Stimulated activated CD8-positive, alpha-beta memory T cell treated with anti-CD3 and anti-CD28 coated beads, Interleukin-7, amount 100 ng/mL, for 24 hours (primary cell): ENCODE measurements around the gene LTBP1.
"Not testable (repeated sequence)": the region's sequence is repeated elsewhere in the genome, so short reads cannot be mapped to it uniquely, and the experiment has no call there.

ENCODE experiments used
- DNase-seq: peaks from one replicate; pipeline ENCODE4 v3.0.0-alpha.2; 2020; ENCODE audit warnings: low read depth

LTBP1 gene

DNA sequence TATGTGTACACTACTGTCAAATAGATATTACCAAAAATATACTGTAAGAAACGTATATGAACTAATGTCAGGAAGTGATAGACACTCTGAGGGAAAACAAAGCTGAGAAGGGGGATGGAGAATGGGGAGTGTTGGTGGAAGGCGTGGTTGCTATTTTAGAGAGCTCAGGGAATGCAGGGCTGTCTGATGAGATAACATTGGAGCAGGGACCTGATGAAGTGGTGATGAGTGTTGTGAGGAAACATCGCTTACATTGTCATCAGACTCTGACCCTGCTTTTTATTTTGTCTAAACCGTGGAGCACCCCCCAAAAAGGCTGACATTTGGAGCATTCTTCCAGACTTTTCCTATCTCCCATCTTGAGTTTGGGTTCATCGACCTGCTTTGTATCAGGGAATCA is 194.7 kb downstream of the LTBP1 start:
- DNase-seq = no peak

DNA sequence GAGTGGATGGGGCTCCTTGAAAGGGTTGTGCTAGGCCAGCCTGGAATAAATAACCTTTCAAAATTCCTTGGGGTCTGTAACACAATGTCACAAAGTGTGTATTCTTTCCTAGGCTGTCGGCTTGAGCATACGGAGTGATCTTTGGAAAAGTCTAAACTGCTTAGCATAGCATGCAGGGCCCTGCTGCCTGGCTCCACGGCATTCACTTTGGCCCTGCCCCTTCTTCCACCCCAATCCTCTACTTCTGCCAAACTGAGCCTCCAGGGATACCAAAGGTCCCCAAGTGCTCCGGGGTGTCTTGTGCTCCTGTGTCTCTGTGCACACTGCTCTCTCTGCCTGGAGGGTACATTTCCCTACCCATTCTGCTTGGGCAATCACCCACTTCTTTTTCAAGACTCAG is 196.1 kb downstream of the LTBP1 start:
- DNase-seq = no peak

DNA sequence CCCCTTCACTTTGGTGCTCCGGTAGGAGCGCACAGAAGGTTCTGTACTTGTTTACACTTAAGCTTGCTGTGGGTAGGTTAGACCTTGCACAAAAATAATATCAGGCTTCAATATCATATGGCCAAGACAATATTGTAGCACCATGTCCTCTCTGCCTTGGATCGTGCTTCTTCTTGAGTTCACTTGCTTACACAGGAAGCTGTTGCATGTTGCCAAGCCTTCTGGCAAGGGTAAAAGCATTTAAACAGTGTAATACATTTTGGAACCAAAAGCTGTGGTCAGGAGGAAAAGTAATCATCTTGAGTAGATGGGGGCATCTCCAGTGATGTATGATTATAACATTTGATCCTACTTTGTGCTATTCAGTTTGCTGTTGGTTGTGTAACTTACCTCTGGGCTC is 197.5 kb downstream of the LTBP1 start:
- no peak for DNase-seq

DNA sequence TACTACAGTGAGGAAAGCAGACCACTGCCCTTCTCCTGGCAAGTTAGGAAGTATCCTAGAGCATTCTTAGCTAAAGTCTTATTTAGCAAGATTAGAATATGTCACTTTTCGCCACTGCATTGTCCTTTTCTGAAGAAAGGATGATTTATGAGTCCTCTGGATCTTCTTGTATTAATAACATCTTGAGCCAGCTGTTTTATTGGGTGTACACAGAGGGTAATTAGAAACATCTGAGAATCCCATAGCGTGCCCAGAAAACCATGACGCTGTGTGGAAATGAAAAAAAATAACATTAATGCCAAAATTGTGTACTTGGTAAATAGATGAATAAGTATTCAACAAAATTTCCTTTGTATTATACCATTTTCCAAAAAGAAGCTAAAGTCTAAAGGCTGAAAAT is 198.7 kb downstream of the LTBP1 start:
- DNase-seq = no peak

DNA sequence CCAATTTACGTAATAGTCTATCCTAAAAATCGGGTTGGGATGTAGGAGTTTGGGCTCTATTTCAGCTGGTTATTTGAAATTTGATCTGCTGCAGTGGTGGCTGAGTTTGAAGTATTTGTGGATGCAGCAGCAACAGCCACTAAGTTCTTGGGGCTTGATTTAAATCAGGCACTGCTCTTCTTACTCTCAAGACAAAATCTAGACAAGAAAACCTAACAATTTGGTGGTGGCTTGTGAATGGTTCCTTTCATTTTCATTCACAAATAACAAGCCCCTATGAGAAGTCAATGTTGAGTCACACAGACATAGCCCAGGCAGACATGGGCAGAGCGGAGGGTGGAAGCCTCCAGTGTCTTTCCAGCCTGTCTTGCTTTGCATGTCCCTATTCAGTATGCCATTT is 199.3 kb downstream of the LTBP1 start:
- no peak for DNase-seq

DNA sequence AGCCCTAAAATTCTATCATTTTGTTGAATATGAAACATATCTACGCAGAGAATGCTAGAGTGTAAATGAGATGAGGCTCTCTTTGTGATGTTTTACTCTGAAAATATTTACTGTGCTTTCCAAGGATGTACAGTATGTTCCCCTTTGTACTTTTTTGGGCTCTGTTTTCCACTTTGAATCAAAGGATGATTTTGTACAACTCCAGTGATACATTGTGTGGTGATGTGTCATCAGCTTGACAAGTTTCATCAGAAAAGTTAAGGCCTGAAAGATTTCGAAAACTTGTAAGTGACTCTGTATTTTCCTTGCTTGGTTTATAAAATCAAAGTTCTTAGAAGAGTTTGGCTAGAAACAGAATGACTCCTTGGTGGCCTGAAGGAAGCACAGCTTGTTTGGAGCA is 206.3 kb downstream of the LTBP1 start:
- DNase-seq = no peak

DNA sequence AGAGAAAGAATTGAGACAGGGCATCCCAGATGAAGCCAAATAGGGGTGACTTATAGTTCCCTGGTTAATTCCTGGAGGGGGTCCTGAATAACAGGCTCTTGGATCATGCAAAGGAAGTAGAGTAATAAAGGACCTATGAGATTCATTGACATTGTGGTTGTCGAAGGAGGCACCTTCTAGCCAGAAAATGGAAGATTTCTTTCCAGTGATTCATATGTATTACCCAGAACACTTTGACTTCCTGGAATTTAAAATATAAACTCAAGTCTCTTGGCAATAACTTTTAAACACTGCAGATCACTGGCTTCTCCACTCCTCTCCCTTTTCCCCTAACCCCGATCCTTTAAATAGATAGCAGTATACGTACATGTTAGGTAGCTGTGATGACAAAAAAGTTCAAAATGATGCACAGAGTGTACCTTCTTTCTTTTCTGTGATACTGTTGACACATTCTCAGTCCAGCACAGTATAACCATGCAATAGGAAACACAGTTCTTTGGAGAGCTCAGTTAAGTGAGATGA is 211.8 kb downstream of the LTBP1 start:
- DNase-seq = no peak

DNA sequence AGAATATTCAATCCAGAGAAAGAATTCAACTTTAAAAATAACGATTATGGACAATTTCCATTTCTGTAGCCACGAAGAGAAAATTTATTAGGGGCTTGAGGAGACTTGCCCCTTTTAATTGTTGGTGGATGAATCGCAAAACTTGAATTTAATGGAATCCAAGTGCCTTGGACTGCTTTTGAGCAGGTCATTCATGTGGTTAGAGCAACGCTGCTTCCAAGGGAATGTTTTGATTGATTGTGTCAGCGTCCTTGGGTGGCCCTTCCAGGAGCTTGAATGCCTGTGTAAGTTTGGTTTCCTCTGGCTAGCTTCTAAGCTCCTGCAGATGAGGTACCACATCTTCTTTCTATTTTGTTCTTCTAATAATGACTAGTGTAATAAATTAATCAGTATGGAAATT is 213.4 kb downstream of the LTBP1 start:
- DNase-seq = no peak

DNA sequence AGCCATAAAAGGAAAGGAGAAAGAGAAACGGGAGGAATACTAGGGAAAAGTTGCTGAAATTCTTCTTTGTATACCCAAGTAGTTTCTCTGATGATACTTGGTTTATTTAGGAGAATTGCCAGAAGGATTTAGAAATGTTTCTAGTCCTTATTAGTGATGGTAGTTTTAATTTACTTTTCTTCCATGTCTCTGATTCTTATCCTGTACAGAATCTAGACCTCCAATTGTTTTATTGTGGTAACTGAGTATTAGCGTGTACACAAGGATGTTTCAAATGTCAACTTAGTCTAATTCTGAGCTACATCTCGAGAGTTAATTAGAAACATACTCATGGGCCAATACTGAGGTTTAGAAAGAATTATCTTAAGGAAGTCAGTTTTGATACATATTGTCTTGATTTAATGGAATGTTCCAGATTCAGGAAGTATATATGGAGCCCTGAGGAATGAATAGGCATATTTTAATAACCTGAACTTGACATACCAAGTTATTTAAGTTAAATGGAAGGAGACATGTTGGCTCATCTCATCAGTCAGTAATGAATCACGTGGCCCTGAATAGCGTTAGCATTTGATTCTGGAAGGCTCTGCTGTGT is 219.6 kb downstream of the LTBP1 start:
- DNase-seq = no peak

DNA sequence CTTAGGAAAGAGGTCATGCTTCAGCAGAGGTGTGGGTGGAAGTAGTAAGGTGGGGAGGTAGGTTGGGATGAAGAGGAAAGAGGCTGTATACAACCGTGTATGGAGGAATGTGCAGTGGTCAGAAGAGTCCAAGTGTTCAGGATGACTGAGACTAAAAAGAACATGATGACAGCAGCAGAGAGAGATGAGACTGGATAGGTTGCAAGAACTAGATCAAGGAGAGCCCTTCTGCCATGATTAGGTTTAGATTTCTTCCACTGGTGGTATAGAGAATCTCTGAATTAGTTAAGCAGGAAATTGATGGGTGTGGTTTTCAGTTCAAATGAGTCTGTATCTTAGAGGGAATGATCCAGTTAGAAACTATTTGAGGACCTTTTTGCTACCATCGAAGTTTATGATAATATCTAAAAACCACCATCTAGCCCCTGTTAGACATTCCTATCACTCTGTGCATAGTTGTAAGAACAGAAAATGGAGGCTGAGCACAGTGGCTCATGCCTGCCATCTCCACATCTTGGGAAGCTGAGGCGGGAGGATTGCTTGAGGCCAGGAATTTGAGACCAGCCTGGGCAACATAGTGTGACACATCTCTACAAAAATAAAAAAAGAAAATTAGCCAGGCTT is 221.0 kb downstream of the LTBP1 start:
- DNase-seq = no peak

DNA sequence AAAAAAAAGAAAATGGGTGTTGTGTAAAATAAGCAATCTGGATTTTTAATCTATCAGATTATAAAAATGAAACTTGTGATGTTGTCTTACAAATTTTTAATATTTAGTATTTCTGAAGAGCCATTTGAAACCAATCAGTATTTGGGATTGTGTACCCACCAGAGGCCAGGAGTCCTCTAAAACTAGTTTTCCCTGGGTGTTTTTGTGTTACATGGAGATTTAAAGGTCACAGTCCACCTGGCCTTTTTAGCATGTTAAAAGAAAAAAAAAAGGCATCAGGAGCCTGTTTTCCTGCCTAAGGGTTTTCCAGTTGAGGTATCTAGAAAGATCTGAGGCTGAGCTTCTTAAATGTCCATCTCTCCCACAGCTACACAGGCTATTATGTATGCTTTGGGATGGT is 221.7 kb downstream of the LTBP1 start:
- no peak for DNase-seq

DNA sequence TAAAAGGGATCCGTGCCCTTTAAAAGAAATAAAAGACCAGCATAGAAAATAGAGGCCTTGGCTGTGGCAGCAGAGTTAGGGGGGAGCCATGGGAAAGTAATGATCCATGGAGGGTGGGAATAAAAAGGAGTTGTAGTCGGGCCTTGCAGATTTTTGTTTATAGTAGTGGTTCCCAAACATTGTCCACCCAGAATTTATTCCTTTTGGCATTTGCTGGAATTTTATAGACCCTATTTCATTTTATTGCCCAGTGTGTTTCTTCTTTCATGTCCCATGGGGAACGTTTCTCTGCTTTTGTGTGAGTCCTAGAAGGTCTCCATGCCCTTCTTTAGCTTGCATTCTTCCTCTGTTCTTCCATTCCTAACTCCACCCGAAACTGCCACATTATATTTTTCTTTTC is 222.2 kb downstream of the LTBP1 start:
- DNase-seq = no peak

DNA sequence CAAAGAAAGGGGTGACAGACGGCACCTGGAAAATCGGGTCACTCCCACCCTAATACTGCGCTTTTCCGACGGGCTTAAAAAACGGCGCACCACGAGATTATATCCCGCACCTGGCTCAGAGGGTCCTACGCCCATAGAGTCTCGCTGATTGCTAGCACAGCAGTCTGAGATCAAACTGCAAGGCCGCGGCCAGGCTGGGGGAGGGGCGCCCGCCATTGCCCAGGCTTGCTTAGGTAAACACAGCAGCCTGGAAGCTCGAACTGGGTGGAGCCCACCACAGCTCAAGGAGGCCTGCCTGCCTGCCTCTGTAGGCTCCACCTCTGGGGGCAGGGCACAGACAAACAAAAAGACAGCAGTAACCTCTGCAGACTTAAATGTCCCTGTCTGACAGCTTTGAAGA is 223.5 kb downstream of the LTBP1 start:
- DNase-seq = not testable (repeated sequence)

DNA sequence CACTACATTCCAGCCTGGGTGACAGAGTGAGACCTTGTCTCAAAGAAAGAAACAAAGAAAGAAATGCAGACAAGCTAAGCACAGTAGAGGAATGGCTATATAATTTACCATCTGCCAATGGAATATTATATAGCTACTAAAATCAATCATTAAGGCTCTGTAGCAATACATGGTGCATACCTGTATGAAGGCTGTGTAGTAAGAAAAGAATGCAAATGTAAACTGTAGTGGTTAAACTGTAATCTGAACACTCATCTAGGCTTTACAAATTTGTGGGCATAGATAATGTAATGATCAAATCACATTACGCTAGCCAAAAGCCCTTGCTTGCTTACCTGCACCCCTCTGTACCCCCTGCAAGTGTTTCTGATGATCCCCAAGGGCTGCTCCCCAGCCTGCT is 230.9 kb downstream of the LTBP1 start:
- DNase-seq = no peak

DNA sequence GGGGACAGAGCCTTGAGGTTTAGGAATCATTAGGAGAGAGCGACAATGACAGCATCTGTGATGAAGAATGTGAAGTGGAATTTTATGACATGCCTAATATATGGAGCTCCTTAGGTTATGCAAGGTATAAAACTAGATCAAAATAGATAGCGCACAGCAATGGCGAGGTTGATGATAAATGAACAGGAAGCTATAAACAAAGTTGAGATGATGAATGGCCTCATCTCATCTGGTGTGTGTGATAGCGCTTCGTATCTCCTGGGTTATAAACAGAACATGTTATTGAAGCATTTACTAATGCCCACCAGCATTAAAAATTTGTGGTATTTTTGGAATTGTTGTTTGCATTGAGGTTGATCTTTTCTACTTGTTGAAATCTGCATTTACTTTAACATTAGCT is 231.5 kb downstream of the LTBP1 start:
- DNase-seq = no peak

DNA sequence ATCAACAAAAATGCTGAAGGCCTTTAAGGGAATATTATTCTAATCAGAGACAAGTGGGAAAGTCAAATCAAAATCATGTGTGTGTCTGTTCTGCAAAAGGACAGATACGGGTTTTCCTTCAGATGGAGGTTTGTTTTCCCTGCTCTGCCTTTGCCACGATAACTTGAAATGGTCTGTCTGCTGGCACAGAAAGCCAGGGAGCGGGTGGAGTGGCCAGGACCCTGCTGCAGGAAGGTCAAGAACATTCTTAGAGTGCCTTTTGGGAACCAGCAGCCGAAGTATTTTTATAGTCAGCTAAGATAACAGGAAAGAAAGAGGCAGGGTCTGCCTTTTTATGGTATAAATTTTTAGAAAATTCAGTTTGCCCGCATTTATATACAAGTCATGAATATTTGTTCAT is 234.2 kb downstream of the LTBP1 start:
- no peak for DNase-seq

DNA sequence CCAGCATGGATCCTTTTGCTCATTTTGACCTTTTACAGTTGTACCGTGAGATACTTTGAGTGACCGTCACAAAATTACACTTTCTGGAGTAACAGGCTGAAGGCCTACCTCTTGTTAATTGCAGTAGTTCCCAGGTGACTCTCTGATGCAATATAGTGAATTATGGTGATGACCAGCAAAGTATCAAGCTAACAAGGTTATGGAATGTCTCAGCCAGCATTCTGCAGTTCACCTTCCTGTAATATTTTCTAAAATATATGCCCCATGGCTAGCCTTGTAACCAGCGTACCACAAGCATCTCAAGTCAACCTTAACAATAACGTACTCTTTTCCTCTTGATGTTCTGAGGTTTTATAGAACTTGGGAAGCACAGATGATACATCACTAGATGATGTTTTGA is 234.7 kb downstream of the LTBP1 start:
- no peak for DNase-seq

DNA sequence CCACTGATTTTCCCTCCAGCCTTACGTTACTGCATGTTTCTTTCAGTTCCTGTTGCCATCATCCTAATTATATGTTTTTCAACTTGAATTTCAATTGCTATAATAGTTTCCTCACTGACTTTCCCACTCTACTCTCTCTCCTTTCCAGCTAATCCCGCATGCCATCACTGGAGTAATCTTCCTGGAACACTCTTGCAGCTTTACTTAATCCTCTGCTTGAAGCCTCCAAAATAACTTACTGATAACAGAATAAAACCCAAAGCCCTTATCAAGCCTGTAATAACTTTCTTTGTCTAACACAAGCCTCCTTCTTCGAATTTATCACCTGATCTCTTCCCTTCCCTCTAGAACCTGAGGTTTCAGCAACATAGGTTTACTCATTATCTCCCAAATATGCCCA is 237.3 kb downstream of the LTBP1 start:
- no peak for DNase-seq

DNA sequence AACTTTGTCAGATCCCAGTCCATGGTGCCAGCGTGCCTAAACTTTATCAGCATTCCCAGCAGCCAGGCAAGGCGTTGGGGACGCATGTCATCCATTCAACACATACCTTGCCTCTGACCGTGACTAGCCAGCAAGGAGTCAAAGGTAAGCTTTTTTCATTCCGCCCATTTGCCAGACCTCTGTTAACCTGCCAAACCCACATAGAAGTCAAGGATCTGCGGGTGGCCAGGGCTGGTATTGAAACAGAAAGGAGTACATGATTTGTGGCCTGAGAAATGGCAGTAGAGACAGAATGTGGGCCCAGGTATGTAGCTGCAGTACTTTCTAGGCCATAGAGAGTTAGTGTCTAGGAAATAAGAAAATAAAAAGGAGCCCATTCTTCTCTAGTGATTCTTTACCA is 240.2 kb downstream of the LTBP1 start:
- DNase-seq = no peak

DNA sequence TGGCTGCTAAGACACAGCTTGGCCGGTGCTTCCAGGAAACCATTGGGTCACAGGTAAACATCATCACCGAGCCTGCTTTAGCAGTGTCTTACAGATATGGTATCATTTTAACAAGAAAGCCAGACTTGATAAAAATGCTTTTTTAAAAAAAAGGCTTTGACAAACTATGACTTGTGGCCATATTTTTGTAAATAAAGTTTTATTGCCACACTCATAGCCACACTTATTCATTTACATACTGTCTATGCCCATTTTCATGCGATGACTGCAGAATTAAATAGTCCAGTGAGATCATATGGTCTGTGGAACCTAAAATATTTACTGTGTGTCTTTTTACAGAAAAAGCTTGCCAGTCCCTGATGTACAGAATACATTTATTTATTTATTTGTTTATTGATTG is 242.0 kb downstream of the LTBP1 start:
- no peak for DNase-seq

DNA sequence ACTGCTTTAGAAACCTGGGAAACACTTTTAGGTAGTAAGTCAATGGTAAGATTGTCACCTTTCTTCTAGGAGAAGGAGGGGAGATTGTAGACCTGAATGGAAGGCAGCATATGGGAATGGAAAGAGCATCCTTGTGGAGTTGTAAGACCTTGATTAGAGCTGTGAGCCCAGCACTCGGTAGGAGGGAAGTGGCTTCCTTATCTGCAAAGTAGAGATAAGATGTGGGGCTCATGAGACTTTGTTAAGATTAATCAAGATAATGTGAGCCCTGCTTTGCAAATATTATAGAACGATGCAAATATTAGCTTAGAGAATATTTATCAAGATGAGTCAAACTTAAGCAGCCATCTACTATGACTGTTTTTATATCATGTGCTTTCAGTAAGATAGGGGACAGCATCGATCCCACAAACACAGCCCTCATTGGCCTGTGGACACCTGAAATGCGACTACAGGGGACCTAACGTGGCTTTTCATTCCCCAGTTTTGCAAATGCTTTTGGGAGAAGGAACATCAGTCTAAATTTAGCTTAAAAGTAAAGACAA is 243.7 kb downstream of the LTBP1 start:
- no peak for DNase-seq

DNA sequence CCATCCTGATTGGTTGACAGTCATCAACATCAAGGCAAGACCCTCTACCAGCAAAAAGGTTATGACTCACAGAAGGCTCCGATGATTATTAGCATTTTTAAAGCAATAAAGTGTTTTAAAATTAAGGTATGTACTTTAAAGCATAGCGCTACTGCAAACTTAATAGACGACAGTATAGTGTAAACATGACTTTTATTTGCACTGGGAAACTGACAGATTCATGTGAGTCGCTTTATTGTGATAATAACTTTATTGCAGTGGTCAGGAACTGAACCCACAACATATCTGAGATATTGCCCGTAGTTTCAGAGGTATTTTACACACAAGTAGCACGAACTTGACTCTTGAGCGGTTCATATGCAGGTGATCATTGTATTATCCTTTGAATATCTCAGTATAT is 249.1 kb downstream of the LTBP1 start:
- DNase-seq = no peak

DNA sequence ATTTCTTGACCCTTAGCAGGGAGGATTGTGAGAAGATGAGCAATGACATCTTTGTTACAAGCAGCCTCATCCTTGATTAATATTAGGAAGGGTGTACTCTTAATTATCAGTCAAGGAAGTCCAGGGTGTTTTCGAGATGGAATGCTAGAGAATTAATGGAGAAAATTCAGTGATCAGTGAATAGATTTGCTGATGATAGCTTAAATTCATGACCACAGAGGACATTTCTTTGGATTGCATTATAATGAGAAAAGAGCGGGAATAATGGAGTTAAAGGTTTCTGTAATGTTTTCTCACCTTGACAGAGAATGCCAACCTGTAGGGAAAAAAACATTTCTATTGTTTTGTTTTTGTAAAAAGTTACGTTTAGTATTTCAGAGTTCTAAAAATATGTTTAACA is 249.9 kb downstream of the LTBP1 start:
- DNase-seq = no peak
